Gastroesophageal sphincter (tissue), 3 donors: ENCODE data around the gene KRT84.

Source experiments
- POLR2A ChIP-seq, 2 donors: fragments of 450-650 bp; IDR thresholded peaks; one replicate each; pipeline ENCODE4 v1.6.1; 2017; ENCODE audit warnings: antibody characterized with exemption in 2 of 2, mild to moderate bottlenecking in 2 of 2, moderate library complexity in 1 of 2
- TF ChIP-seq, protein P1 (sequence below), 4 experiments: fragments of 200-600 bp in 2 of 4; fragments of 450-650 bp in 2 of 4; sonication (generic) in 1 of 4; IDR thresholded peaks; one replicate each; pipeline ENCODE4 v1.5.1; 2017 to 2019; ENCODE audit warnings: antibody characterized with exemption in 4 of 4, mild to moderate bottlenecking in 2 of 4, moderate library complexity in 2 of 4

DNA sequence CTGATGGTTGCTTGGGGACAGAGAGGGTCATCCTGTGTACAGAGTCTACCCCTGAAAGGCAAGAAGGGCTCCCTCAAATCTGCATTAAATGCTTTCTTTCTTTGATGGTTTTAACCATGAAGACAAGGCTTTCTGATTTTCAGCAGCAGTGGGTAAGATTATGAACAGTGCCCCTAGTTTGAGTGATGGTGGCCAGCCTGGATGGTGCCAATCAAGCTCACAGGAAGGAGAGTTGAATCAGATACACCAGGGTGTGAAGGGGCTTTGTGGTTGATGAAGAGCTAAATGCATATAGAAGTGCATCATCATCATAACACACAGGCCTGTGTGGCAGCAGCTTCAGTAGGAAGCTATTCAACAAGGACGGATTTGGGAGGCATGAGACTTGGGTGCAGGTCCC lies 23.9 kb downstream of the KRT84 start:
- TF ChIP-seq, protein P1, sequence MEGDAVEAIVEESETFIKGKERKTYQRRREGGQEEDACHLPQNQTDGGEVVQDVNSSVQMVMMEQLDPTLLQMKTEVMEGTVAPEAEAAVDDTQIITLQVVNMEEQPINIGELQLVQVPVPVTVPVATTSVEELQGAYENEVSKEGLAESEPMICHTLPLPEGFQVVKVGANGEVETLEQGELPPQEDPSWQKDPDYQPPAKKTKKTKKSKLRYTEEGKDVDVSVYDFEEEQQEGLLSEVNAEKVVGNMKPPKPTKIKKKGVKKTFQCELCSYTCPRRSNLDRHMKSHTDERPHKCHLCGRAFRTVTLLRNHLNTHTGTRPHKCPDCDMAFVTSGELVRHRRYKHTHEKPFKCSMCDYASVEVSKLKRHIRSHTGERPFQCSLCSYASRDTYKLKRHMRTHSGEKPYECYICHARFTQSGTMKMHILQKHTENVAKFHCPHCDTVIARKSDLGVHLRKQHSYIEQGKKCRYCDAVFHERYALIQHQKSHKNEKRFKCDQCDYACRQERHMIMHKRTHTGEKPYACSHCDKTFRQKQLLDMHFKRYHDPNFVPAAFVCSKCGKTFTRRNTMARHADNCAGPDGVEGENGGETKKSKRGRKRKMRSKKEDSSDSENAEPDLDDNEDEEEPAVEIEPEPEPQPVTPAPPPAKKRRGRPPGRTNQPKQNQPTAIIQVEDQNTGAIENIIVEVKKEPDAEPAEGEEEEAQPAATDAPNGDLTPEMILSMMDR (IDR thresholded peaks at IDR 0.05), result no peak
- no peak for TF ChIP-seq POLR2A (IDR thresholded peaks at IDR 0.05)
